ENCODE data around the gene RAB21.
"Not testable (repeated sequence)": the region's sequence is repeated elsewhere in the genome, so short reads cannot be mapped to it uniquely, and the experiment has no call there.

RAB21 gene

GRCh38 chr12:71749666-71750065 lies 5.0 kb upstream of the RAB21 start:
- DNase-seq (ENCODE audit: low read depth in 3 of 3), result no peak

- no peak for DNase-seq (ENCODE audit: low read depth in 3 of 3)
These were observed 1.8 kb upstream of the RAB21 start for GRCh38 chr12:71752891-71753290.

- peak; percentile 28 to 33 (median 31) for DNase-seq (ENCODE audit: low read depth in 3 of 3)
These were observed 656 bp downstream of the RAB21 start for GRCh38 chr12:71755146-71755892.

- no peak for DNase-seq (ENCODE audit: low read depth in 3 of 3)
These were observed 1.5 kb downstream of the RAB21 start for GRCh38 chr12:71756054-71756690.

GRCh38 chr12:71759941-71760340 lies 5.3 kb downstream of the RAB21 start:
- no peak for DNase-seq (ENCODE audit: low read depth in 3 of 3)

GRCh38 chr12:71760471-71760870 lies 5.8 kb downstream of the RAB21 start:
- no peak for DNase-seq (ENCODE audit: low read depth in 3 of 3)

GRCh38 chr12:71761354-71761753 lies 6.7 kb downstream of the RAB21 start:
- not testable (repeated sequence) for DNase-seq (ENCODE audit: low read depth in 3 of 3)

- DNase-seq (ENCODE audit: low read depth in 3 of 3), result no peak
These were observed 9.2 kb downstream of the RAB21 start for GRCh38 chr12:71763677-71764379.

GRCh38 chr12:71764587-71765321 lies 10.1 kb downstream of the RAB21 start:
- no peak for DNase-seq (ENCODE audit: low read depth in 3 of 3)

GRCh38 chr12:71766202-71766601 lies 11.5 kb downstream of the RAB21 start:
- no peak for DNase-seq (ENCODE audit: low read depth in 3 of 3)

- no peak for DNase-seq (ENCODE audit: low read depth in 3 of 3)
These were observed 12.5 kb downstream of the RAB21 start for GRCh38 chr12:71767183-71767582.

GRCh38 chr12:71768900-71769299 lies 14.2 kb downstream of the RAB21 start:
- no peak for DNase-seq (ENCODE audit: low read depth in 3 of 3)

GRCh38 chr12:71771069-71771468 lies 16.4 kb downstream of the RAB21 start:
- no peak for DNase-seq (ENCODE audit: low read depth in 3 of 3)

GRCh38 chr12:71772735-71773134 lies 18.1 kb downstream of the RAB21 start:
- no peak for DNase-seq (ENCODE audit: low read depth in 3 of 3)

- DNase-seq (ENCODE audit: low read depth in 3 of 3), result peak in 1 of 3 experiments; percentile 7
These were observed 25.7 kb downstream of the RAB21 start for GRCh38 chr12:71780237-71780822.

- DNase-seq (ENCODE audit: low read depth in 3 of 3), result no peak
These were observed 27.4 kb downstream of the RAB21 start for GRCh38 chr12:71782017-71782416.

GRCh38 chr12:71786829-71787228 lies 32.2 kb downstream of the RAB21 start:
- DNase-seq (ENCODE audit: low read depth in 3 of 3), result no peak

GRCh38 chr12:71787580-71787979 lies 32.9 kb downstream of the RAB21 start:
- no peak for DNase-seq (ENCODE audit: low read depth in 3 of 3)

- DNase-seq (ENCODE audit: low read depth in 3 of 3), result no peak
These were observed 35.7 kb downstream of the RAB21 start for GRCh38 chr12:71790331-71790730.

- no peak for DNase-seq (ENCODE audit: low read depth in 3 of 3)
These were observed 36.9 kb downstream of the RAB21 start for GRCh38 chr12:71791473-71792150.

GRCh38 chr12:71792599-71792998 lies 37.9 kb downstream of the RAB21 start:
- no peak for DNase-seq (ENCODE audit: low read depth in 3 of 3)
